Karpas-422 (cell line): ENCODE measurements around the gene CENATAC. TPM values are rescaled to one million over a fixed set of nuclear protein-coding genes. Genes with fewer than 3 reads are reported as not detected.

Experiments used
- DNase-seq: peaks from one replicate; pipeline ENCODE4 v3.0.0-alpha.2; 2015
- H2AFZ ChIP-seq: fragments of 200-600 bp; sonication (generic); 2 replicates; pipeline ENCODE4 v1.6.1; 2014; ENCODE audit warnings: antibody characterized with exemption, low read length, mixed read lengths
- H3K27ac ChIP-seq: fragments of 200-600 bp; sonication (generic); 2 replicates; pipeline ENCODE4 v1.5.1; 2014; ENCODE audit warnings: mild to moderate bottlenecking, low read length, moderate library complexity
- H3K27me3 ChIP-seq: fragments of 200-600 bp; sonication (generic); 2 replicates; pipeline ENCODE4 v1.6.1; 2014; ENCODE audit warnings: low read length, mixed read lengths
- H3K36me3 ChIP-seq: fragments of 200-600 bp; sonication (generic); 2 replicates; pipeline ENCODE4 v1.6.1; 2014; ENCODE audit warnings: low read length, mixed read lengths; ENCODE audit not compliant: insufficient read depth
- H3K4me1 ChIP-seq: fragments of 200-600 bp; sonication (generic); 2 replicates; pipeline ENCODE4 v1.6.1; 2014; ENCODE audit warnings: mild to moderate bottlenecking, low read length, mixed read lengths
- H3K4me2 ChIP-seq: fragments of 200-600 bp; sonication (generic); 2 replicates; pipeline ENCODE4 v1.6.1; 2014; ENCODE audit warnings: low read length, low read depth, mild to moderate bottlenecking; ENCODE audit not compliant: poor library complexity, severe bottlenecking
- H3K4me3 ChIP-seq: fragments of 200-600 bp; sonication (generic); 2 replicates; pipeline ENCODE4 v1.5.1; 2014; ENCODE audit warnings: mild to moderate bottlenecking, antibody characterized with exemption, low read length, mixed read lengths
- H3K79me2 ChIP-seq: fragments of 200-600 bp; sonication (generic); 2 replicates; pipeline ENCODE4 v1.6.1; 2014; ENCODE audit warnings: mild to moderate bottlenecking, low read length, mixed read lengths
- H3K9ac ChIP-seq: fragments of 200-600 bp; sonication (generic); 2 replicates; pipeline ENCODE4 v1.6.0; 2014; ENCODE audit warnings: low read length
- H3K9me2 ChIP-seq: fragments of 200-600 bp; sonication (generic), shearing (Covaris generic); replicated peaks from 2 replicates; pipeline ENCODE4 v1.6.0; 2014; ENCODE audit warnings: mild to moderate bottlenecking, low read length, moderate library complexity; ENCODE audit not compliant: insufficient read depth
- H3K9me3 ChIP-seq: fragments of 300-700, 200-600 bp; sonication (generic); 2 replicates; pipeline ENCODE4 v1.6.1; 2014; ENCODE audit warnings: low read length, mixed read lengths
- H4K20me1 ChIP-seq: fragments of 200-600 bp; sonication (generic); 2 replicates; pipeline ENCODE4 v1.6.1; 2014; ENCODE audit warnings: mild to moderate bottlenecking, antibody characterized with exemption, low read length, low read depth; ENCODE audit not compliant: insufficient read depth
- total RNA-seq: library from RNA; depleted of rRNA; stranded (reverse); fragments of >200 nt; shearing (Covaris generic); gene quantifications from 2 replicates; pipeline ENCODE4 v1.2.3, GENCODE V29; 2014; ENCODE audit warnings: low replicate concordance

CENATAC gene
- total RNA-seq, 1 experiment from 2014 or later: 14.2 TPM

- Histone ChIP-seq H2AFZ (no peak overlapping the region), H3K9ac (no peak overlapping the region), H3K36me3 (no peaks in the 10 kb centered on the region), H3K9me3 (no peaks in the 10 kb centered on the region), H3K79me2 (no peaks in the 10 kb centered on the region), H3K27ac (no peak overlapping the region), H3K9me2 (no peaks in the 10 kb centered on the region), H4K20me1 (no peaks in the 10 kb centered on the region), H3K4me3 (no peak overlapping the region), H3K27me3 (no peaks in the 10 kb centered on the region), H3K4me2 (no peak overlapping the region), H3K4me1 (peaks cover 8% of the 10 kb centered on the region)
- no peak for DNase-seq
Measured at GRCh38 chr11:119044708-119045107, 46.8 kb downstream of the CENATAC start.

GRCh38 chr11:119046489-119046888 lies 48.6 kb downstream of the CENATAC start:
- Histone ChIP-seq H3K27me3 (no peaks in the 10 kb centered on the region), H3K79me2 (no peaks in the 10 kb centered on the region), H3K4me1 (no peaks in the 10 kb centered on the region), H4K20me1 (no peaks in the 10 kb centered on the region), H3K9me2 (no peaks in the 10 kb centered on the region), H3K36me3 (no peaks in the 10 kb centered on the region), H2AFZ (no peak overlapping the region), H3K4me2 (no peak overlapping the region), H3K4me3 (no peak overlapping the region), H3K27ac (no peak overlapping the region), H3K9me3 (no peaks in the 10 kb centered on the region), H3K9ac (no peak overlapping the region)
- DNase-seq: no peak

- Histone ChIP-seq H3K27ac (no peak overlapping the region), H3K4me1 (no peaks in the 10 kb centered on the region), H3K9me3 (no peaks in the 10 kb centered on the region), H3K36me3 (no peaks in the 10 kb centered on the region), H3K79me2 (no peaks in the 10 kb centered on the region), H3K9ac (no peak overlapping the region), H3K9me2 (no peaks in the 10 kb centered on the region), H3K4me3 (no peak overlapping the region), H4K20me1 (no peaks in the 10 kb centered on the region), H3K27me3 (no peaks in the 10 kb centered on the region), H2AFZ (no peak overlapping the region), H3K4me2 (no peak overlapping the region)
- DNase-seq: no peak
Measured at GRCh38 chr11:119047205-119047604, 49.3 kb downstream of the CENATAC start.

GRCh38 chr11:119048644-119049043 lies 50.7 kb downstream of the CENATAC start:
- Histone ChIP-seq H3K36me3 (no peaks in the 10 kb centered on the region), H3K27ac (no peak overlapping the region), H3K79me2 (no peaks in the 10 kb centered on the region), H3K9me2 (no peaks in the 10 kb centered on the region), H3K9ac (no peak overlapping the region), H3K9me3 (no peaks in the 10 kb centered on the region), H3K27me3 (no peaks in the 10 kb centered on the region), H3K4me1 (no peaks in the 10 kb centered on the region), H2AFZ (no peak overlapping the region), H3K4me3 (no peak overlapping the region), H4K20me1 (no peaks in the 10 kb centered on the region), H3K4me2 (no peak overlapping the region)
- no peak for DNase-seq

- H3K79me2 ChIP-seq: no peaks in the 10 kb centered on the region
- no peak overlapping the region for H3K9ac ChIP-seq
- H3K9me3 ChIP-seq: no peaks in the 10 kb centered on the region
- no peaks in the 10 kb centered on the region for H3K4me1 ChIP-seq
- H3K27me3 ChIP-seq: no peaks in the 10 kb centered on the region
- H2AFZ ChIP-seq: no peak overlapping the region
- H4K20me1 ChIP-seq: no peaks in the 10 kb centered on the region
- H3K4me2 ChIP-seq: no peak overlapping the region
- H3K27ac ChIP-seq: no peak overlapping the region
- no peaks in the 10 kb centered on the region for H3K36me3 ChIP-seq
- no peaks in the 10 kb centered on the region for H3K9me2 ChIP-seq
- H3K4me3 ChIP-seq: no peak overlapping the region
- DNase-seq: no peak
Measured at GRCh38 chr11:119049081-119049480, 51.1 kb downstream of the CENATAC start.

- no peak for DNase-seq
- H3K36me3 ChIP-seq: no peaks in the 10 kb centered on the region
- no peak overlapping the region for H2AFZ ChIP-seq
- H3K9me2 ChIP-seq: no peaks in the 10 kb centered on the region
- H3K27ac ChIP-seq: no peak overlapping the region
- H3K4me2 ChIP-seq: no peak overlapping the region
- no peaks in the 10 kb centered on the region for H3K27me3 ChIP-seq
- H3K9me3 ChIP-seq: no peaks in the 10 kb centered on the region
- peaks cover 14% of the 10 kb centered on the region for H3K79me2 ChIP-seq
- H3K9ac ChIP-seq: no peak overlapping the region
- no peak overlapping the region for H3K4me3 ChIP-seq
- peaks cover 9% of the 10 kb centered on the region for H3K4me1 ChIP-seq
- no peaks in the 10 kb centered on the region for H4K20me1 ChIP-seq
Measured at GRCh38 chr11:119051440-119052162, 53.7 kb downstream of the CENATAC start.

- H3K4me1 ChIP-seq: peaks cover 9% of the 10 kb centered on the region
- no peak for DNase-seq
- no peaks in the 10 kb centered on the region for H3K36me3 ChIP-seq
Measured at GRCh38 chr11:119052163-119052814, 54.4 kb downstream of the CENATAC start.

GRCh38 chr11:119054418-119054817 lies 56.5 kb downstream of the CENATAC start:
- no peak overlapping the region for H3K4me2 ChIP-seq
- DNase-seq: no peak

More at GRCh38 chr11:119052163-119052814, 54.4 kb downstream of the CENATAC start:
- Histone ChIP-seq H2AFZ (no peak overlapping the region), H3K4me2 (no peak overlapping the region), H3K27me3 (no peaks in the 10 kb centered on the region), H3K79me2 (peaks cover 16% of the 10 kb centered on the region), H3K27ac (no peak overlapping the region), H3K9me2 (no peaks in the 10 kb centered on the region), H3K4me3 (no peak overlapping the region), H3K9ac (no peak overlapping the region), H4K20me1 (no peaks in the 10 kb centered on the region), H3K9me3 (no peaks in the 10 kb centered on the region)

More at GRCh38 chr11:119054418-119054817, 56.5 kb downstream of the CENATAC start:
- no peaks in the 10 kb centered on the region for H3K27me3 ChIP-seq
- no peaks in the 10 kb centered on the region for H3K36me3 ChIP-seq
- H3K9ac ChIP-seq: no peak overlapping the region
- peaks cover 25% of the 10 kb centered on the region for H3K79me2 ChIP-seq
- no peak overlapping the region for H3K4me3 ChIP-seq
- H3K9me3 ChIP-seq: no peaks in the 10 kb centered on the region
- H2AFZ ChIP-seq: no peak overlapping the region
- H3K27ac ChIP-seq: no peak overlapping the region
- no peaks in the 10 kb centered on the region for H3K9me2 ChIP-seq
- H3K4me1 ChIP-seq: peaks cover 15% of the 10 kb centered on the region
- H4K20me1 ChIP-seq: no peaks in the 10 kb centered on the region
